ENCODE data around the gene EGR4.

DNA sequence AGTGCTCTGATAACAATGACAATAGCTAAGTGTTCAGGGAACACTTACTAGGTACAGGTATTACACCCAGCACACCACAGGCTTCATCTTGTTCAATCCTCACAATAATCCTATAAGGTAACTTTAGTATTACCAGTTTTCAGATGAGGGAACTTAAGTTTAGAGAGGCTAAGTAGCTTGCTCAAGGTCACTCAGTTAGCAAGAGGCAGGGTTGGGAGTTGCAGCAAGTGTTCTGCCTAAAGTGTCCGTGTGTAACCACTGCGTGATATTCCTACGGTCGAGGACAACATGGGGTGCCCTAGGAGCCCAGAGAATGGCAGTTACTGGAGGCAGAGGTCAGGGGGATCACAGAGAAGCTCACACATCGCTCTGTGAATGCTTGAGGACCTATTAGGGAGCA, 30.2 kb upstream of the EGR4 start:
- no peak for TF ChIP-seq ZNF70 (CRISPR knock-in tag; IDR thresholded peaks at IDR 0.05)
- TF ChIP-seq, protein P1, sequence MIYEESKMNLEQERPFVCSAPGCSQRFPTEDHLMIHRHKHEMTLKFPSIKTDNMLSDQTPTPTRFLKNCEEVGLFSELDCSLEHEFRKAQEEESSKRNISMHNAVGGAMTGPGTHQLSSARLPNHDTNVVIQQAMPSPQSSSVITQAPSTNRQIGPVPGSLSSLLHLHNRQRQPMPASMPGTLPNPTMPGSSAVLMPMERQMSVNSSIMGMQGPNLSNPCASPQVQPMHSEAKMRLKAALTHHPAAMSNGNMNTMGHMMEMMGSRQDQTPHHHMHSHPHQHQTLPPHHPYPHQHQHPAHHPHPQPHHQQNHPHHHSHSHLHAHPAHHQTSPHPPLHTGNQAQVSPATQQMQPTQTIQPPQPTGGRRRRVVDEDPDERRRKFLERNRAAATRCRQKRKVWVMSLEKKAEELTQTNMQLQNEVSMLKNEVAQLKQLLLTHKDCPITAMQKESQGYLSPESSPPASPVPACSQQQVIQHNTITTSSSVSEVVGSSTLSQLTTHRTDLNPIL (CRISPR knock-in tag; IDR thresholded peaks at IDR 0.05; ENCODE audit: low read depth): no peak
- TF ChIP-seq ZFP3 (CRISPR knock-in tag; IDR thresholded peaks at IDR 0.05): no peak
- TF ChIP-seq, protein P2, sequence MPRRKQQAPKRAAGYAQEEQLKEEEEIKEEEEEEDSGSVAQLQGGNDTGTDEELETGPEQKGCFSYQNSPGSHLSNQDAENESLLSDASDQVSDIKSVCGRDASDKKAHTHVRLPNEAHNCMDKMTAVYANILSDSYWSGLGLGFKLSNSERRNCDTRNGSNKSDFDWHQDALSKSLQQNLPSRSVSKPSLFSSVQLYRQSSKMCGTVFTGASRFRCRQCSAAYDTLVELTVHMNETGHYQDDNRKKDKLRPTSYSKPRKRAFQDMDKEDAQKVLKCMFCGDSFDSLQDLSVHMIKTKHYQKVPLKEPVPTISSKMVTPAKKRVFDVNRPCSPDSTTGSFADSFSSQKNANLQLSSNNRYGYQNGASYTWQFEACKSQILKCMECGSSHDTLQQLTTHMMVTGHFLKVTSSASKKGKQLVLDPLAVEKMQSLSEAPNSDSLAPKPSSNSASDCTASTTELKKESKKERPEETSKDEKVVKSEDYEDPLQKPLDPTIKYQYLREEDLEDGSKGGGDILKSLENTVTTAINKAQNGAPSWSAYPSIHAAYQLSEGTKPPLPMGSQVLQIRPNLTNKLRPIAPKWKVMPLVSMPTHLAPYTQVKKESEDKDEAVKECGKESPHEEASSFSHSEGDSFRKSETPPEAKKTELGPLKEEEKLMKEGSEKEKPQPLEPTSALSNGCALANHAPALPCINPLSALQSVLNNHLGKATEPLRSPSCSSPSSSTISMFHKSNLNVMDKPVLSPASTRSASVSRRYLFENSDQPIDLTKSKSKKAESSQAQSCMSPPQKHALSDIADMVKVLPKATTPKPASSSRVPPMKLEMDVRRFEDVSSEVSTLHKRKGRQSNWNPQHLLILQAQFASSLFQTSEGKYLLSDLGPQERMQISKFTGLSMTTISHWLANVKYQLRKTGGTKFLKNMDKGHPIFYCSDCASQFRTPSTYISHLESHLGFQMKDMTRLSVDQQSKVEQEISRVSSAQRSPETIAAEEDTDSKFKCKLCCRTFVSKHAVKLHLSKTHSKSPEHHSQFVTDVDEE (CRISPR knock-in tag; IDR thresholded peaks at IDR 0.05): no peak
- TF ChIP-seq ARNTL (CRISPR knock-in tag; IDR thresholded peaks at IDR 0.05; ENCODE audit: borderline replicate concordance, low read depth): no peak
- TF ChIP-seq RARB (CRISPR knock-in tag; IDR thresholded peaks at IDR 0.05): no peak
- no peak for TF ChIP-seq TOX (CRISPR knock-in tag; IDR thresholded peaks at IDR 0.05; ENCODE audit: borderline replicate concordance)
- TF ChIP-seq, protein P3, sequence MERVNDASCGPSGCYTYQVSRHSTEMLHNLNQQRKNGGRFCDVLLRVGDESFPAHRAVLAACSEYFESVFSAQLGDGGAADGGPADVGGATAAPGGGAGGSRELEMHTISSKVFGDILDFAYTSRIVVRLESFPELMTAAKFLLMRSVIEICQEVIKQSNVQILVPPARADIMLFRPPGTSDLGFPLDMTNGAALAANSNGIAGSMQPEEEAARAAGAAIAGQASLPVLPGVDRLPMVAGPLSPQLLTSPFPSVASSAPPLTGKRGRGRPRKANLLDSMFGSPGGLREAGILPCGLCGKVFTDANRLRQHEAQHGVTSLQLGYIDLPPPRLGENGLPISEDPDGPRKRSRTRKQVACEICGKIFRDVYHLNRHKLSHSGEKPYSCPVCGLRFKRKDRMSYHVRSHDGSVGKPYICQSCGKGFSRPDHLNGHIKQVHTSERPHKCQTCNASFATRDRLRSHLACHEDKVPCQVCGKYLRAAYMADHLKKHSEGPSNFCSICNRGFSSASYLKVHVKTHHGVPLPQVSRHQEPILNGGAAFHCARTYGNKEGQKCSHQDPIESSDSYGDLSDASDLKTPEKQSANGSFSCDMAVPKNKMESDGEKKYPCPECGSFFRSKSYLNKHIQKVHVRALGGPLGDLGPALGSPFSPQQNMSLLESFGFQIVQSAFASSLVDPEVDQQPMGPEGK (CRISPR knock-in tag; IDR thresholded peaks at IDR 0.05; ENCODE audit: borderline replicate concordance): no peak
- no peak for TF ChIP-seq ZFP30 (CRISPR knock-in tag; IDR thresholded peaks at IDR 0.05)
